ENCODE measurements around the gene SLC22A23.

GRCh38 chr6:3287976-3288707 lies 168.7 kb downstream of the SLC22A23 start:
- TF ChIP-seq EZH2 (IDR thresholded peaks at IDR 0.05; ENCODE audit: borderline replicate concordance, low read depth, low read length, severe bottlenecking) (no peak), CTCF (IDR thresholded peaks at IDR 0.05; ENCODE audit: borderline replicate concordance, extremely low read depth, low read length, poor library complexity, severe bottlenecking) (no peak)

All from DND-41 (cell line).